K562 (cell line): ENCODE data around the gene DHODH. TPM values are rescaled to one million over a fixed set of nuclear protein-coding genes. Genes with fewer than 3 reads are reported as not detected.
A peak's percentile ranks its signal among the peaks of the same experiment; 100 is the strongest.

Experiments used
- GABPB2 ChIP-seq: fragments of 250-450 bp; sonication (Bioruptor Pico); conservative IDR thresholded peaks from 2 replicates; pipeline ENCODE4 v1.5.1; 2021; ENCODE audit warnings: mild to moderate bottlenecking
- JUN ChIP-seq, 2 experiments: sonication (generic) in 1 of 2; formaldehyde crosslinking in 1 of 2; IDR thresholded peaks; 2 replicates each; pipeline versions ENCODE4 v1.6.1 to v1.8.0; 2012 to 2022; ENCODE audit warnings: borderline replicate concordance in 2 of 2, mild to moderate bottlenecking in 2 of 2, improper control_type of control experiment in 1 of 2, low read depth in 1 of 2, low read length in 1 of 2, missing genetic modification reagents in 1 of 2
- POLR2AphosphoS5 ChIP-seq: IDR thresholded peaks from 2 replicates; pipeline ENCODE4 v1.6.1; 2011; ENCODE audit warnings: mild to moderate bottlenecking, low read depth, low read length, moderate library complexity; ENCODE audit not compliant: control insufficient read depth, insufficient read depth
- ZNF583 ChIP-seq: fragments of 250-450 bp; sonication (Bioruptor Pico); IDR thresholded peaks from 2 replicates; pipeline ENCODE4 v1.4.0; 2020
- ZNF79 ChIP-seq: fragments of 250-450 bp; sonication (Bioruptor Pico); IDR thresholded peaks from 2 replicates; pipeline ENCODE4 v1.4.0; 2020; ENCODE audit warnings: low read depth, mild to moderate bottlenecking, moderate library complexity
- polyA plus RNA-seq, 8 experiments: library from polyadenylated mRNA; depleted of rRNA in 4 of 8; stranded (reverse) in 5 of 8; unstranded in 3 of 8; fragments of >200 nt; fragmentation: Nextera tagmentation in 2 of 8; fragmentation: Illumina TruSeq in 1 of 8; extraction: Ambion mirVana in 2 of 8; extraction: Trizol in 1 of 8; gene quantifications; 2 replicates each; pipeline versions ENCODE4 v1.2.1 to v1.2.3, GENCODE V29; 2011 to 2014; ENCODE audit warnings: inconsistent platforms in 1 of 8, missing spikeins in 1 of 8
- total RNA-seq, 7 experiments: library from RNA; depleted of rRNA in 6 of 7; stranded (reverse); fragments of >200 nt in 6 of 7; fragmentation: Illumina TruSeq in 2 of 7; extraction: Trizol in 2 of 7; gene quantifications; 2 replicates each; pipeline versions ENCODE4 v1.2.1 to v1.2.3, GENCODE V29; 2011 to 2021; ENCODE audit warnings: low replicate concordance in 1 of 7
- TF ChIP-seq, protein P1 (sequence below): fragments of 200-600 bp; sonication (generic); IDR thresholded peaks from one replicate; pipeline ENCODE4 v1.6.1; 2012; ENCODE audit warnings: mild to moderate bottlenecking, low read depth, low read length, inconsistent platforms
- TF ChIP-seq, protein P2 (sequence below): fragments of 450-650 bp; IDR thresholded peaks from 2 replicates; pipeline ENCODE4 v1.6.1; 2017; ENCODE audit warnings: antibody characterized with exemption
- TF ChIP-seq, protein P3 (sequence below): fragments of 250-450 bp; sonication (Bioruptor Pico); IDR thresholded peaks from 2 replicates; pipeline ENCODE4 v1.6.1; 2021; ENCODE audit warnings: mild to moderate bottlenecking

DHODH gene
- total and polyA plus RNA-seq, 9 of the 15 experiments (the other 6 are each of a cell fraction or from before 2014, with no cell fraction given): 4.3 to 19.9 (median 12.7) TPM

DNA sequence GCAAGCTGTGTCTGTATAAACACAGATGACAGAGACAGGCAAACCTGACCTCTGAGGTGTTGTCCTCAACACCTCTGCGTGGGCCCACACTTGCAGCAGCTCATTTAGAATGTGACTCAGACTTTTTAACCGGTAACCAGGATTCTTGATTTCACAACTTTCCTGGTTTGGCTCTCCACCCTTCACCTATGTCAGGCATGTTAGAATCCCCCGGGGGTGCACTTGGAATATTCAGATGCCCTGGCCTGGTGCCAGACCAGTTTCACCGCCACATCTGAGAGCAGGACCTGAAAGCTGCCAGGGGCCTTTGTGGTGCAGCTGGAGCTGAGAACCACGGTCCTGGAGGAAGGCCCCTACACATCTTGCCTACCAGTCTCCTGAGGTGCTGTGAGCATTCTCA, 4.8 kb downstream of the DHODH start (continued):
- TF ChIP-seq, protein P1, sequence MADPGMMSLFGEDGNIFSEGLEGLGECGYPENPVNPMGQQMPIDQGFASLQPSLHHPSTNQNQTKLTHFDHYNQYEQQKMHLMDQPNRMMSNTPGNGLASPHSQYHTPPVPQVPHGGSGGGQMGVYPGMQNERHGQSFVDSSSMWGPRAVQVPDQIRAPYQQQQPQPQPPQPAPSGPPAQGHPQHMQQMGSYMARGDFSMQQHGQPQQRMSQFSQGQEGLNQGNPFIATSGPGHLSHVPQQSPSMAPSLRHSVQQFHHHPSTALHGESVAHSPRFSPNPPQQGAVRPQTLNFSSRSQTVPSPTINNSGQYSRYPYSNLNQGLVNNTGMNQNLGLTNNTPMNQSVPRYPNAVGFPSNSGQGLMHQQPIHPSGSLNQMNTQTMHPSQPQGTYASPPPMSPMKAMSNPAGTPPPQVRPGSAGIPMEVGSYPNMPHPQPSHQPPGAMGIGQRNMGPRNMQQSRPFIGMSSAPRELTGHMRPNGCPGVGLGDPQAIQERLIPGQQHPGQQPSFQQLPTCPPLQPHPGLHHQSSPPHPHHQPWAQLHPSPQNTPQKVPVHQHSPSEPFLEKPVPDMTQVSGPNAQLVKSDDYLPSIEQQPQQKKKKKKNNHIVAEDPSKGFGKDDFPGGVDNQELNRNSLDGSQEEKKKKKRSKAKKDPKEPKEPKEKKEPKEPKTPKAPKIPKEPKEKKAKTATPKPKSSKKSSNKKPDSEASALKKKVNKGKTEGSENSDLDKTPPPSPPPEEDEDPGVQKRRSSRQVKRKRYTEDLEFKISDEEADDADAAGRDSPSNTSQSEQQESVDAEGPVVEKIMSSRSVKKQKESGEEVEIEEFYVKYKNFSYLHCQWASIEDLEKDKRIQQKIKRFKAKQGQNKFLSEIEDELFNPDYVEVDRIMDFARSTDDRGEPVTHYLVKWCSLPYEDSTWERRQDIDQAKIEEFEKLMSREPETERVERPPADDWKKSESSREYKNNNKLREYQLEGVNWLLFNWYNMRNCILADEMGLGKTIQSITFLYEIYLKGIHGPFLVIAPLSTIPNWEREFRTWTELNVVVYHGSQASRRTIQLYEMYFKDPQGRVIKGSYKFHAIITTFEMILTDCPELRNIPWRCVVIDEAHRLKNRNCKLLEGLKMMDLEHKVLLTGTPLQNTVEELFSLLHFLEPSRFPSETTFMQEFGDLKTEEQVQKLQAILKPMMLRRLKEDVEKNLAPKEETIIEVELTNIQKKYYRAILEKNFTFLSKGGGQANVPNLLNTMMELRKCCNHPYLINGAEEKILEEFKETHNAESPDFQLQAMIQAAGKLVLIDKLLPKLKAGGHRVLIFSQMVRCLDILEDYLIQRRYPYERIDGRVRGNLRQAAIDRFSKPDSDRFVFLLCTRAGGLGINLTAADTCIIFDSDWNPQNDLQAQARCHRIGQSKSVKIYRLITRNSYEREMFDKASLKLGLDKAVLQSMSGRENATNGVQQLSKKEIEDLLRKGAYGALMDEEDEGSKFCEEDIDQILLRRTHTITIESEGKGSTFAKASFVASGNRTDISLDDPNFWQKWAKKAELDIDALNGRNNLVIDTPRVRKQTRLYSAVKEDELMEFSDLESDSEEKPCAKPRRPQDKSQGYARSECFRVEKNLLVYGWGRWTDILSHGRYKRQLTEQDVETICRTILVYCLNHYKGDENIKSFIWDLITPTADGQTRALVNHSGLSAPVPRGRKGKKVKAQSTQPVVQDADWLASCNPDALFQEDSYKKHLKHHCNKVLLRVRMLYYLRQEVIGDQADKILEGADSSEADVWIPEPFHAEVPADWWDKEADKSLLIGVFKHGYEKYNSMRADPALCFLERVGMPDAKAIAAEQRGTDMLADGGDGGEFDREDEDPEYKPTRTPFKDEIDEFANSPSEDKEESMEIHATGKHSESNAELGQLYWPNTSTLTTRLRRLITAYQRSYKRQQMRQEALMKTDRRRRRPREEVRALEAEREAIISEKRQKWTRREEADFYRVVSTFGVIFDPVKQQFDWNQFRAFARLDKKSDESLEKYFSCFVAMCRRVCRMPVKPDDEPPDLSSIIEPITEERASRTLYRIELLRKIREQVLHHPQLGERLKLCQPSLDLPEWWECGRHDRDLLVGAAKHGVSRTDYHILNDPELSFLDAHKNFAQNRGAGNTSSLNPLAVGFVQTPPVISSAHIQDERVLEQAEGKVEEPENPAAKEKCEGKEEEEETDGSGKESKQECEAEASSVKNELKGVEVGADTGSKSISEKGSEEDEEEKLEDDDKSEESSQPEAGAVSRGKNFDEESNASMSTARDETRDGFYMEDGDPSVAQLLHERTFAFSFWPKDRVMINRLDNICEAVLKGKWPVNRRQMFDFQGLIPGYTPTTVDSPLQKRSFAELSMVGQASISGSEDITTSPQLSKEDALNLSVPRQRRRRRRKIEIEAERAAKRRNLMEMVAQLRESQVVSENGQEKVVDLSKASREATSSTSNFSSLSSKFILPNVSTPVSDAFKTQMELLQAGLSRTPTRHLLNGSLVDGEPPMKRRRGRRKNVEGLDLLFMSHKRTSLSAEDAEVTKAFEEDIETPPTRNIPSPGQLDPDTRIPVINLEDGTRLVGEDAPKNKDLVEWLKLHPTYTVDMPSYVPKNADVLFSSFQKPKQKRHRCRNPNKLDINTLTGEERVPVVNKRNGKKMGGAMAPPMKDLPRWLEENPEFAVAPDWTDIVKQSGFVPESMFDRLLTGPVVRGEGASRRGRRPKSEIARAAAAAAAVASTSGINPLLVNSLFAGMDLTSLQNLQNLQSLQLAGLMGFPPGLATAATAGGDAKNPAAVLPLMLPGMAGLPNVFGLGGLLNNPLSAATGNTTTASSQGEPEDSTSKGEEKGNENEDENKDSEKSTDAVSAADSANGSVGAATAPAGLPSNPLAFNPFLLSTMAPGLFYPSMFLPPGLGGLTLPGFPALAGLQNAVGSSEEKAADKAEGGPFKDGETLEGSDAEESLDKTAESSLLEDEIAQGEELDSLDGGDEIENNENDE: no peak
- TF ChIP-seq POLR2AphosphoS5: no peak
- TF ChIP-seq ZNF79: no peak
- TF ChIP-seq, protein P2, sequence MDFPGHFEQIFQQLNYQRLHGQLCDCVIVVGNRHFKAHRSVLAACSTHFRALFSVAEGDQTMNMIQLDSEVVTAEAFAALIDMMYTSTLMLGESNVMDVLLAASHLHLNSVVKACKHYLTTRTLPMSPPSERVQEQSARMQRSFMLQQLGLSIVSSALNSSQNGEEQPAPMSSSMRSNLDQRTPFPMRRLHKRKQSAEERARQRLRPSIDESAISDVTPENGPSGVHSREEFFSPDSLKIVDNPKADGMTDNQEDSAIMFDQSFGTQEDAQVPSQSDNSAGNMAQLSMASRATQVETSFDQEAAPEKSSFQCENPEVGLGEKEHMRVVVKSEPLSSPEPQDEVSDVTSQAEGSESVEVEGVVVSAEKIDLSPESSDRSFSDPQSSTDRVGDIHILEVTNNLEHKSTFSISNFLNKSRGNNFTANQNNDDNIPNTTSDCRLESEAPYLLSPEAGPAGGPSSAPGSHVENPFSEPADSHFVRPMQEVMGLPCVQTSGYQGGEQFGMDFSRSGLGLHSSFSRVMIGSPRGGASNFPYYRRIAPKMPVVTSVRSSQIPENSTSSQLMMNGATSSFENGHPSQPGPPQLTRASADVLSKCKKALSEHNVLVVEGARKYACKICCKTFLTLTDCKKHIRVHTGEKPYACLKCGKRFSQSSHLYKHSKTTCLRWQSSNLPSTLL: no peak
- TF ChIP-seq JUN (IDR thresholded peaks at IDR 0.05; ENCODE audit: borderline replicate concordance, low read depth, low read length): 0 out of 2 replicates have a peak, but pooled peaks have one; percentile 19
- no peak for TF ChIP-seq JUN (CRISPR knock-in tag; IDR thresholded peaks at IDR 0.05; ENCODE audit: borderline replicate concordance)
- TF ChIP-seq, protein P3, sequence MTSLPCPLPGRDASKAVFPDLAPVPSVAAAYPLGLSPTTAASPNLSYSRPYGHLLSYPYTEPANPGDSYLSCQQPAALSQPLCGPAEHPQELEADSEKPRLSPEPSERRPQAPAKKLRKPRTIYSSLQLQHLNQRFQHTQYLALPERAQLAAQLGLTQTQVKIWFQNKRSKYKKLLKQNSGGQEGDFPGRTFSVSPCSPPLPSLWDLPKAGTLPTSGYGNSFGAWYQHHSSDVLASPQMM (CRISPR knock-in tag): no peak
- no peak for TF ChIP-seq ZNF583
- no peak for TF ChIP-seq GABPB2 (CRISPR knock-in tag)
